H4 (cell line): ENCODE measurements around the gene TPTE. TPM values are rescaled to one million over a fixed set of nuclear protein-coding genes. Genes with fewer than 3 reads are reported as not detected.
"Not testable (repeated sequence)": the region's sequence is repeated elsewhere in the genome, so short reads cannot be mapped to it uniquely, and the experiment has no call there.

Experiments used
- DNase-seq: peaks from one replicate; pipeline ENCODE4 v3.0.0-alpha.2; 2015; ENCODE audit warnings: low spot score
- total RNA-seq: library from RNA; depleted of rRNA; stranded (reverse); fragments of >200 nt; shearing (Covaris generic); gene quantifications from 2 replicates; pipeline ENCODE4 v1.2.3, GENCODE V29; 2014

The TPTE gene
- total RNA-seq, 1 experiment from 2014 or later, result 3.7 TPM

DNA sequence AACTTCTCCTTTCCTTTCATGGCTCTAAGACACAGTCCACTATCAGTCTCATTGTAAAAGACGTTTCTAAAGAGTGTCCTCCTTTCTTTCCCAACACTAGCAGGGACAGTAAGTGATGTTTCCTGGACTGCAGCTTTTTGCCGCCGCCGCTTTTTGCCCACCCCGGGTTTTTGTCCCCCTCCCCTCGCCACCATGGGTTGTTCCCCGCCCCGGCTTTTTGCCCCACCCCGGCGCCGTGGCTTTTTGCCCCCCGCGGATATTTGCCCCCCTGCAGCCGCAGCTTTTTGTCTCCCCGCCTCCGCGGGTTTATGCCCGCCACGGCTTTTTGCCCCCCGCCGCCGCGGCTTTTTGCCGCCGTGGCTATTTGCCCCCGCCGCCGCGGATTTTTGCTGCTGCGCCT, 95.2 kb downstream of the TPTE start:
- no peak for DNase-seq

- not testable (repeated sequence) for DNase-seq
Observed at GRCh38 chr21:10617133-10617752, 95.9 kb downstream of the TPTE start.

DNA sequence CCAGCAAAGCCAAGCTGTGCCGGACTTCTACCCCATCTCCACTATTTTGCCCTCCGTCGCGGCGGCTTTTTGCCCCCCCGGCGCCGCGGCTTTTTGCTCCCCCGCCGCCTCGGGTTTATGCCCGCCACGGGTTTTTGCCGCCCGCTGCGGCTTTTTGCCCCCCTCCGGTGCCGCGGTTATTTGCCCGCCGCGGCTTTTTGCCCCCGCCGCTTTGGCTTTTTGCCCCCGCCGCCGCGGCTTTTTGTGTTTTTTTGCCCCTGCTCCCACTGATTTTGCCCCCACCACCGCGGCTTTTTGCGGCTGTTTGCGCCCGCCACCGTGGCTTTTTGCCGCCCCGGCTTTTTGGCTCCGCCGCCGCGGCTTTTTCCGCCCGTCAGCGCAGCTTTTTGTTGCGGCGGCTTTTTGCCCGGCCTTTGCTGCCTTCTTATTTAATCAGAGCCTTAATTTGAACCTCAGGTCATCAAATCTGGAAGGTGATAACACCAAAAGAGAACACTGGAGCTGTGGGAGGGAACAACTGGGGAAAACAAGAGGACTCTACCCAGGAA, 106.0 kb downstream of the TPTE start:
- DNase-seq, result no peak

DNA sequence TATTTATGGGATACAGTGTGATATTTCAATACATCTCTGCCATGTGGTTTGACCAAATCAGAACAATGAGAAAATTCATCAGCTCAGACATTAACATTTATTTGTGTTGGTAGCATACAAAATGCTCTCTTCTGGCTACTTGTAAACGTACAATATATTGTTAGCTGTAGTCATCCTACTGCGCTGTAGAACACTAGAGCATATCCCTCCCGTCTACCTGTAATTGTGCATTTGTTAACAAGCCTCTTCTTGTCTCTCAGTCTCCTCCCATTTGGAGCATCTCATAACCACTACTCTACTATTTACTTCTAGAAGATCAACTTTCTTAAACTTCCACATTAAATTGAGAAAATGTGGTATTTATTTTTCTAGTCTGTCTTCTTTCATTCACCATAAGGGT, 107.9 kb downstream of the TPTE start:
- not testable (repeated sequence) for DNase-seq

DNA sequence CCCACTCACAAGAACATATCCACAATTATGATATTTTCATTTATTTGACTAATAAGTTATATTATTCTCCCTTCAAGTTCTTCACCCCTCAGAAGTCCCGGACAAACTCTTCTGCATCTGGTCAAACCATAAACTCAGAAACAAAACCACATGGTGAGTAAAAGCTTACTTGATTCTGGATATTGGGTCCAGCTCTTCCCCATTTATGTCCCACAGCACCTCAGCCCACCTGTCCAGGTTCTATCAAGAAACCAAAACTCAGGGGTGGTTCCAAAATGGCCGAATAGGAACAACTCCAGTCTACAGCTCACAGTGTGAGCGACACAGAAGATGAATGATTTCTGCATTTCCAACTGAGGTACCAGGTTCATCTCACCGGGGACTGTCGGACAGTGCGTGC, 109.4 kb downstream of the TPTE start:
- not testable (repeated sequence) for DNase-seq

GRCh38 chr21:10631316-10631715, 109.9 kb downstream of the TPTE start:
- DNase-seq, result not testable (repeated sequence)

DNA sequence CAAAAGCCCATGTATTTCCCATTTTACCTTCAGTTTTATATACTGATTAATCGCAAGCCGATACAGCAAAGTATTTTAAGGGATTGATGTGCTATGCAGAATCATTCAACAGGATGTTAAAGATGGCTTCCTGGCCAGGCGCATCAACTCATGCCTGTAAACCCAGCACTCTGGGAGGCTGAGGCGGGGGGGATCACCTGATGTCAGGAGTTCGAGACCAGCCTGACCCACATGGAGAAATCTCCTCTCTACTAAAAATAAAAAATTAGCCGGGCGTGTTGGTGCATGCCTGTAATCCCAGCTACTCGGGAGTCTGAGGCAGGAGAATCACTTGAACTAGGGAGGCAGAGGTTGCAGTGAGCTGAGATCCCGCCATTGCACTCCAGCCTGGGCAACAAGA, 116.8 kb downstream of the TPTE start:
- DNase-seq, result not testable (repeated sequence)

DNA sequence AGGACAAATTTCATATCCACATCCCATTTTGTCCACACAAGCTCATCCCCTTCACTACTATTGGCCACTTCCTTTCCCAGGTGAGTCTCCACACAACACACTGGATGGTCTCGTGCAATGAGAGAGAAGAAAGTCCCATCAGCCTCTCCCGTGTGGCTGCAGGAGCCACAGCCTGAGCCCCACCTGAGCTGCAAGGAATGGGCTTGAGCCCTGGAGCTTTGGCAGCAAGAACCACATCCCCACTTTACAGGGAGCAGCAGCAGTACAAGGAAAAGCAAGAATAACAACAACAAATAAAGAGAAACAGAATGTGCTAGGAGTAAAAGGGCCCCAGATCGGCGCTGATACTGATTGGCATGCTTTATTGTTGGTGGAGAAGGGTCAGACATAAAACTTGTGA, 117.7 kb downstream of the TPTE start:
- DNase-seq, result no peak

DNA sequence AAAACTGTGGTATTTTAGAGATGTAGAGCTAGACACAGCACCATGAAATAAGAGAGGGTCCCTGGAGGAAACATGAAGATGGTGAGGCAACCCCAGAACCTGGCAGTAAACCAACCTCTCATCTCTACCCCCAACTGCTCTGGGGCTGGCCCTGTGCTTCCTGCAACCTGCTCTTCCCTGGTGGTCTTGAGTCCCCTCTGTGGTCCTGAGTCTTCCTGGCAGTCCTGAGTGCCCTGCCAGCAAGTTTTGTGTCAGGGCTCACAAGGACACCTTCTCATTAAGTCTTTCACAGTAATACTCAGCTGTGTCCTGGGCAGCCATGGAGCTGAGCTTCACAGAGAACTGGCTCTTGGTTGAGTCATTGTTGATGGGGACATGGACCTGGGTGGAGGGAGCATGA, 118.4 kb downstream of the TPTE start:
- not testable (repeated sequence) for DNase-seq

- DNase-seq, result no peak
Observed at GRCh38 chr21:10640446-10640845, 119.1 kb downstream of the TPTE start.

GRCh38 chr21:10641107-10641506, 119.7 kb downstream of the TPTE start:
- DNase-seq, result no peak

- not testable (repeated sequence) for DNase-seq
Observed at GRCh38 chr21:10645667-10646066, 124.3 kb downstream of the TPTE start.

DNA sequence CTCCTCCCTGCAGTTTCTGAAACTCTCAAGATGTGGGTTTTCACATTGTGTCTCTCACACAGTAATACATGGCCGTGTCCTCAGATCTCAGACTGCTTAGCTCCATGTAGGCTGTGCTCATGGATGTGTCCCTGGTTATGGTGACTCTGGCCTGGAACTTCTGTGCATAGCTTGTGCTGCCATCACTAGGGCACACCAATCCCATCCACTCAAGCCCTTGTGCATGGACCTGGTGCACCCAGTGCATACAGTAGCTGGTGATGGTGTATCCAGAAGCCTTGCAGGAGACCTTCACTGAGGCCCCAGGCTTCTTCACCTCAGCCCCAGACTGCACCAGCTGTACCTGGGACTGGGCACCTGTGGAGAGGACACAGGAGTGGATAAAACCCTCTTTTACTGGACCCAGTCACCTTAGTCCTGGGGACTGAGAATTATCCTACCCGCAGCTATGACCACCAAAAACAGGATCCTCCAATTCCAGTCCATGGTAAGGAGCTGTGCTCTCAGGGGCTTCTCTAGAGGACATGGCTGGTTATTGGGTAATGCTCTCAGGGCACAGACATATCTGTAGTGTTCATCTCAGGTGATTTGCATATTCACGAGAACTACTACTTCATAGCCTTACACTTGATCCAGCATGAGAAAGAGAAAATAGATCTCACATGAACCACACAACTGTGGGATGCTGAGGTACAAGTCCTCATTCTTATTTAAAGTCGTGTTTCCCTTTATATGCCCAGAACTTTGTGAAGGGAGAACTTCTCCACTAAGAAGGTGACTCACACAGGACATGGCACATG, 128.2 kb downstream of the TPTE start:
- DNase-seq, result not testable (repeated sequence)

- DNase-seq, result not testable (repeated sequence)
Observed at GRCh38 chr21:10650297-10650696, 128.9 kb downstream of the TPTE start.
